ENCODE data around the gene CARD11.

DNA sequence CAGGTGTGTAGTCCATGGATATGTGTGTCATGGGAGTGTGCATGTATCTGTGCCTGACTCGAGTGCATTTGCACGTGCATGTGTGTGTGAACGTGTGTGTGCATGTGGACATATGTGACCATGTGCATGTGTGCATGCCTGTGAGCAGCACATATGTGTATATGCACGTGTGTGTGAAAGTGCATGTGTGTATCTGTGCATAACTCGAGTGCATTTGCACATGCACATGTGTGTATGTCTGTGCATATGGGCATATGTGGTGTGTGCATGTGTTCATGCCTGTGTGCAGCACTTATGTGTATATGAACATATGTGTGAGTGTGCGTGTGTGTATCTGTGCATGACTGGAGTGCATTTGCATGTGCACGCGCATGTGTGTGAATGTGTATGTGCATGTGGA lies 164.3 kb downstream of the CARD11 start:
- TF ChIP-seq POLR2A (IDR thresholded peaks at IDR 0.05; ENCODE audit: borderline replicate concordance, extremely low read depth, insufficient read depth, insufficient read length) (no peak), RAD21 (IDR thresholded peaks at IDR 0.05; ENCODE audit: low read depth) (no peak), CTCF (IDR thresholded peaks at IDR 0.05 in 2 of 3, conservative IDR thresholded peaks at IDR 0.05 in 1 of 3; ENCODE audit: borderline replicate concordance in 1 of 3, insufficient read depth in 1 of 3, low read depth in 2 of 3, low read length in 2 of 3) (no peak), CBX3 (IDR thresholded peaks at IDR 0.05; ENCODE audit: low read depth) (no peak), POLR2AphosphoS5 (IDR thresholded peaks at IDR 0.05; ENCODE audit: low read depth, low read length) (no peak), EGR1 (IDR thresholded peaks at IDR 0.05; ENCODE audit: low read depth) (no peak), EZH2 (IDR thresholded peaks at IDR 0.05) (no peak), CEBPB (IDR thresholded peaks at IDR 0.05; ENCODE audit: low read depth) (no peak), SIN3A (IDR thresholded peaks at IDR 0.05; ENCODE audit: low read depth) (no peak), JUND (IDR thresholded peaks at IDR 0.05) (no peak), MAX (IDR thresholded peaks at IDR 0.05) (no peak), SRF (IDR thresholded peaks at IDR 0.05; ENCODE audit: low read depth) (no peak)
- TF ChIP-seq, protein P1, sequence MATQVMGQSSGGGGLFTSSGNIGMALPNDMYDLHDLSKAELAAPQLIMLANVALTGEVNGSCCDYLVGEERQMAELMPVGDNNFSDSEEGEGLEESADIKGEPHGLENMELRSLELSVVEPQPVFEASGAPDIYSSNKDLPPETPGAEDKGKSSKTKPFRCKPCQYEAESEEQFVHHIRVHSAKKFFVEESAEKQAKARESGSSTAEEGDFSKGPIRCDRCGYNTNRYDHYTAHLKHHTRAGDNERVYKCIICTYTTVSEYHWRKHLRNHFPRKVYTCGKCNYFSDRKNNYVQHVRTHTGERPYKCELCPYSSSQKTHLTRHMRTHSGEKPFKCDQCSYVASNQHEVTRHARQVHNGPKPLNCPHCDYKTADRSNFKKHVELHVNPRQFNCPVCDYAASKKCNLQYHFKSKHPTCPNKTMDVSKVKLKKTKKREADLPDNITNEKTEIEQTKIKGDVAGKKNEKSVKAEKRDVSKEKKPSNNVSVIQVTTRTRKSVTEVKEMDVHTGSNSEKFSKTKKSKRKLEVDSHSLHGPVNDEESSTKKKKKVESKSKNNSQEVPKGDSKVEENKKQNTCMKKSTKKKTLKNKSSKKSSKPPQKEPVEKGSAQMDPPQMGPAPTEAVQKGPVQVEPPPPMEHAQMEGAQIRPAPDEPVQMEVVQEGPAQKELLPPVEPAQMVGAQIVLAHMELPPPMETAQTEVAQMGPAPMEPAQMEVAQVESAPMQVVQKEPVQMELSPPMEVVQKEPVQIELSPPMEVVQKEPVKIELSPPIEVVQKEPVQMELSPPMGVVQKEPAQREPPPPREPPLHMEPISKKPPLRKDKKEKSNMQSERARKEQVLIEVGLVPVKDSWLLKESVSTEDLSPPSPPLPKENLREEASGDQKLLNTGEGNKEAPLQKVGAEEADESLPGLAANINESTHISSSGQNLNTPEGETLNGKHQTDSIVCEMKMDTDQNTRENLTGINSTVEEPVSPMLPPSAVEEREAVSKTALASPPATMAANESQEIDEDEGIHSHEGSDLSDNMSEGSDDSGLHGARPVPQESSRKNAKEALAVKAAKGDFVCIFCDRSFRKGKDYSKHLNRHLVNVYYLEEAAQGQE (IDR thresholded peaks at IDR 0.05; ENCODE audit: low read depth), result no peak
